Measurements from ENCODE around the gene GPR151. TPM values are rescaled to one million over a fixed set of nuclear protein-coding genes. Genes with fewer than 3 reads are reported as not detected.
"Not testable (repeated sequence)": the region's sequence is repeated elsewhere in the genome, so short reads cannot be mapped to it uniquely, and the experiment has no call there.

Gene GPR151
- not detected for total RNA-seq (ENCODE audit: unreplicated experiment)
- long read RNA-seq: 0 reads

GRCh38 chr5:146516151-146516475 lies at the start of gene GPR151:
TSS of gene GPR151 (minus strand) at chr5:146516190. CDS start at chr5:146516113, 77 bp downstream.
- H3K36me3 Mint-ChIP-seq (ENCODE audit: low read depth, unreplicated experiment): peaks cover 2% of the 10 kb centered on the region
- H3K27me3 Mint-ChIP-seq (ENCODE audit: unreplicated experiment): no peaks in the 10 kb centered on the region
- no peak within 1 kb of the TSS for H3K27ac Mint-ChIP-seq (ENCODE audit: unreplicated experiment)
- peaks cover 22% of the 10 kb centered on the region for H3K4me1 Mint-ChIP-seq (ENCODE audit: unreplicated experiment)
- TF ChIP-seq, protein P1, sequence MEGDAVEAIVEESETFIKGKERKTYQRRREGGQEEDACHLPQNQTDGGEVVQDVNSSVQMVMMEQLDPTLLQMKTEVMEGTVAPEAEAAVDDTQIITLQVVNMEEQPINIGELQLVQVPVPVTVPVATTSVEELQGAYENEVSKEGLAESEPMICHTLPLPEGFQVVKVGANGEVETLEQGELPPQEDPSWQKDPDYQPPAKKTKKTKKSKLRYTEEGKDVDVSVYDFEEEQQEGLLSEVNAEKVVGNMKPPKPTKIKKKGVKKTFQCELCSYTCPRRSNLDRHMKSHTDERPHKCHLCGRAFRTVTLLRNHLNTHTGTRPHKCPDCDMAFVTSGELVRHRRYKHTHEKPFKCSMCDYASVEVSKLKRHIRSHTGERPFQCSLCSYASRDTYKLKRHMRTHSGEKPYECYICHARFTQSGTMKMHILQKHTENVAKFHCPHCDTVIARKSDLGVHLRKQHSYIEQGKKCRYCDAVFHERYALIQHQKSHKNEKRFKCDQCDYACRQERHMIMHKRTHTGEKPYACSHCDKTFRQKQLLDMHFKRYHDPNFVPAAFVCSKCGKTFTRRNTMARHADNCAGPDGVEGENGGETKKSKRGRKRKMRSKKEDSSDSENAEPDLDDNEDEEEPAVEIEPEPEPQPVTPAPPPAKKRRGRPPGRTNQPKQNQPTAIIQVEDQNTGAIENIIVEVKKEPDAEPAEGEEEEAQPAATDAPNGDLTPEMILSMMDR (IDR thresholded peaks at IDR 0.05; ENCODE audit: unreplicated experiment): no peak
- no peak for DNase-seq (ENCODE audit: low spot score)
- H3K9me3 Mint-ChIP-seq (ENCODE audit: unreplicated experiment): no peaks in the 10 kb centered on the region
- H3K4me3 Mint-ChIP-seq (ENCODE audit: unreplicated experiment): no peak within 1 kb of the TSS

GRCh38 chr5:146564007-146564762 lies 48.2 kb upstream of the GPR151 start:
- H3K36me3 Mint-ChIP-seq (ENCODE audit: low read depth, unreplicated experiment): no peaks in the 10 kb centered on the region
- H3K27ac Mint-ChIP-seq (ENCODE audit: unreplicated experiment): no peak overlapping the region
- H3K9me3 Mint-ChIP-seq (ENCODE audit: unreplicated experiment): no peaks in the 10 kb centered on the region

DNA sequence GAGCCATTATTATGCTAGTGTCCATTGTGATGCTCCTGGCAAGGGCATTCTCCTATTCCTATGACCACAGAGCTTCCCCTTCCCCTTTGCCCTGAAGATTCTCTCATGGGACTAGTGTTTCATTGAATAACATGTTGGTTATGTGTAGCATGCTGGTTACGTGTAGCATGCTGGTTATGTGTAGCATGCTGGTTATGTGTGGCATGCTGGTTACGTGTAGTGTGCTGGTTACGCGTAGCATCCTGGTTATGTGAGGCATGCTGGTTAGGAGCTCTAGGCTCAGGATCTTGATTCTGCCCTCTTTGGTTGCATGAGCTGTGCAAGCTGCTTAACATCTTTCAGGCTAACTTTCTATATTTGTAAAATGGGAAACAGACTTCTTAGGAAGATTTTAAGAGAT lies 46.5 kb upstream of the GPR151 start:
- no peaks in the 10 kb centered on the region for H3K27me3 Mint-ChIP-seq (ENCODE audit: unreplicated experiment)
- no peaks in the 10 kb centered on the region for H3K9me3 Mint-ChIP-seq (ENCODE audit: unreplicated experiment)
- peaks cover 6% of the 10 kb centered on the region for H3K4me1 Mint-ChIP-seq (ENCODE audit: unreplicated experiment)
- TF ChIP-seq, protein P1 (IDR thresholded peaks at IDR 0.05; ENCODE audit: unreplicated experiment): no peak
- DNase-seq (ENCODE audit: low spot score): no peak
- H3K27ac Mint-ChIP-seq (ENCODE audit: unreplicated experiment): no peak overlapping the region
- H3K4me3 Mint-ChIP-seq (ENCODE audit: unreplicated experiment): no peak overlapping the region
- no peaks in the 10 kb centered on the region for H3K36me3 Mint-ChIP-seq (ENCODE audit: low read depth, unreplicated experiment)

More at GRCh38 chr5:146564007-146564762, 48.2 kb upstream of the GPR151 start:
- DNase-seq (ENCODE audit: low spot score): no peak
- Mint-ChIP-seq H3K4me3 (ENCODE audit: unreplicated experiment) (no peak overlapping the region), H3K4me1 (ENCODE audit: unreplicated experiment) (peaks cover 6% of the 10 kb centered on the region), H3K27me3 (ENCODE audit: unreplicated experiment) (no peaks in the 10 kb centered on the region)
- TF ChIP-seq, protein P1 (IDR thresholded peaks at IDR 0.05; ENCODE audit: unreplicated experiment): no peak

GRCh38 chr5:146561711-146562110 lies 45.7 kb upstream of the GPR151 start:
- no peaks in the 10 kb centered on the region for H3K36me3 Mint-ChIP-seq (ENCODE audit: low read depth, unreplicated experiment)
- TF ChIP-seq, protein P1 (IDR thresholded peaks at IDR 0.05; ENCODE audit: unreplicated experiment): no peak
- peaks cover 6% of the 10 kb centered on the region for H3K4me1 Mint-ChIP-seq (ENCODE audit: unreplicated experiment)
- no peak overlapping the region for H3K27ac Mint-ChIP-seq (ENCODE audit: unreplicated experiment)
- no peaks in the 10 kb centered on the region for H3K9me3 Mint-ChIP-seq (ENCODE audit: unreplicated experiment)
- DNase-seq (ENCODE audit: low spot score): no peak
- H3K4me3 Mint-ChIP-seq (ENCODE audit: unreplicated experiment): no peak overlapping the region
- H3K27me3 Mint-ChIP-seq (ENCODE audit: unreplicated experiment): no peaks in the 10 kb centered on the region

DNA sequence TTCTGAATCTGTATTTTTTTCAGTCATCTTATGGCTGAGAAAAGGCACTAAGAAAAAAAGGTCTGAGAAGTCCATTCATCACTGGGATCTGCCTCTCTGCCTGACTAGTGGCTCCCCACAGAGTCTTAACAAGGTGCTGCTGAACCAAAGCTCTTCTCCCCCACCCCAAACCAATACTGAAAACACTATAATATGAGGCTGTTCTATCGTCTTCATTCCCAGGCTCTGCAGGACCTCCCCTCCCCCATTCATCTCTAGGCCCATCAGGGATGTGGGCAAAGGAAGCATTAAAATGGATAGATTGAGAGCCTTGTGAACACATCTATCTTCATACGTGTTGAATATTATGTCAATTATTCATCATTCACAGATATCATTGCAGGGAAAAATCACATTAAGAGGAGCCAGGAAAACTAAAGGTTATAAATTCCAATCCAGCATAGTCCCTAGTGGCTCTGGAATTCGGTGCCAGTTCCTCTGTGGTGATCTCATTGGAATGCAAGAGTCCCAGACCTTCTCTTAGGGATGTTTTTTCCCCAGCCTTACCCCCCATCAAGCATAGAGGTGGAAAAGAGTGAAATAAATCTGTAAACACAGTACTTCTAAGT lies 44.3 kb upstream of the GPR151 start:
- H3K36me3 Mint-ChIP-seq (ENCODE audit: low read depth, unreplicated experiment): no peaks in the 10 kb centered on the region
- DNase-seq (ENCODE audit: low spot score): no peak
- TF ChIP-seq, protein P1 (IDR thresholded peaks at IDR 0.05; ENCODE audit: unreplicated experiment): no peak
- peaks cover 1% of the 10 kb centered on the region for H3K27me3 Mint-ChIP-seq (ENCODE audit: unreplicated experiment)
- no peak overlapping the region for H3K27ac Mint-ChIP-seq (ENCODE audit: unreplicated experiment)
- peaks cover 4% of the 10 kb centered on the region for H3K9me3 Mint-ChIP-seq (ENCODE audit: unreplicated experiment)
- H3K4me1 Mint-ChIP-seq (ENCODE audit: unreplicated experiment): peaks cover 6% of the 10 kb centered on the region
- no peak overlapping the region for H3K4me3 Mint-ChIP-seq (ENCODE audit: unreplicated experiment)

GRCh38 chr5:146556884-146557283 lies 40.9 kb upstream of the GPR151 start:
- not testable (repeated sequence) for H3K27ac Mint-ChIP-seq (ENCODE audit: unreplicated experiment); H3K36me3 Mint-ChIP-seq (ENCODE audit: low read depth, unreplicated experiment); H3K4me1 Mint-ChIP-seq (ENCODE audit: unreplicated experiment); H3K9me3 Mint-ChIP-seq (ENCODE audit: unreplicated experiment); DNase-seq (ENCODE audit: low spot score); H3K27me3 Mint-ChIP-seq (ENCODE audit: unreplicated experiment); H3K4me3 Mint-ChIP-seq (ENCODE audit: unreplicated experiment)
